ENCODE data around the gene CIB4. TPM values are rescaled to one million over a fixed set of nuclear protein-coding genes. Genes with fewer than 3 reads are reported as not detected.

Gene CIB4
- total RNA-seq, 1 donor from 2014 or later = not detected

GRCh38 chr2:26584191-26584590 is 57.0 kb downstream of the CIB4 start:
- TF ChIP-seq CTCF (conservative IDR thresholded peaks at IDR 0.05; ENCODE audit: low read depth, low read length) = no peak
- DNase-seq (ENCODE audit: low read depth) = no peak
- no peak overlapping the region for H3K4me3 ChIP-seq (ENCODE audit: low read depth, low read length)

GRCh38 chr2:26583381-26583911 is 57.7 kb downstream of the CIB4 start:
- no peak for TF ChIP-seq CTCF (conservative IDR thresholded peaks at IDR 0.05; ENCODE audit: low read depth, low read length)
- H3K4me3 ChIP-seq (ENCODE audit: low read depth, low read length) = no peak overlapping the region
- no peak for DNase-seq (ENCODE audit: low read depth)

GRCh38 chr2:26582890-26583289 is 58.3 kb downstream of the CIB4 start:
- no peak overlapping the region for H3K4me3 ChIP-seq (ENCODE audit: low read depth, low read length)
- no peak for TF ChIP-seq CTCF (conservative IDR thresholded peaks at IDR 0.05; ENCODE audit: low read depth, low read length)
- no peak for DNase-seq (ENCODE audit: low read depth)

GRCh38 chr2:26581991-26582842 is 58.9 kb downstream of the CIB4 start:
- no peak for TF ChIP-seq CTCF (conservative IDR thresholded peaks at IDR 0.05; ENCODE audit: low read depth, low read length)
- DNase-seq (ENCODE audit: low read depth) = no peak
- no peak overlapping the region for H3K4me3 ChIP-seq (ENCODE audit: low read depth, low read length)

- no peak for DNase-seq (ENCODE audit: low read depth)
- no peak for TF ChIP-seq CTCF (conservative IDR thresholded peaks at IDR 0.05; ENCODE audit: low read depth, low read length)
- H3K4me3 ChIP-seq (ENCODE audit: low read depth, low read length) = no peak overlapping the region
These were observed 59.7 kb downstream of the CIB4 start for GRCh38 chr2:26581266-26581990.

GRCh38 chr2:26580751-26581150 is 60.4 kb downstream of the CIB4 start:
- no peak for TF ChIP-seq CTCF (conservative IDR thresholded peaks at IDR 0.05; ENCODE audit: low read depth, low read length)
- H3K4me3 ChIP-seq (ENCODE audit: low read depth, low read length) = no peak overlapping the region
- DNase-seq (ENCODE audit: low read depth) = no peak
